B cell (primary cell): ENCODE results near the gene NBAS. TPM values are rescaled to one million over a fixed set of nuclear protein-coding genes. Genes with fewer than 3 reads are reported as not detected.

ENCODE experiments used
- ATAC-seq: fragments of 200-7000 bp; cut with Tn5 transposase; one replicate; pipeline ENCODE4 v1.10.0; 2021; ENCODE audit warnings: low read depth, mild to moderate bottlenecking, moderate number of reproducible peaks, moderate library complexity
- CTCF ChIA-PET: fragments of 350-600 bp; sonication (Branson Sonifier 250); formaldehyde crosslinking; loops from one replicate; lab custom pipeline; 2021; ENCODE audit warnings: antibody characterized with exemption, inconsistent platforms; lab: Charles Lee
- POLR2A ChIA-PET: fragments of 350-600 bp; sonication (Branson Sonifier 250); formaldehyde crosslinking; loops from one replicate; lab custom pipeline; 2021; ENCODE audit warnings: antibody characterized with exemption; lab: Charles Lee
- DNase-seq: peaks from one replicate; pipeline ENCODE4 v3.0.0; 2013
- H2AFZ ChIP-seq: 2 replicates; pipeline ENCODE4 v1.6.1; 2012; ENCODE audit warnings: mild to moderate bottlenecking, low read depth, low read length; ENCODE audit not compliant: insufficient read depth, poor library complexity, severe bottlenecking
- H3K27ac ChIP-seq, 2 donors: 1 replicate in 1 of 2; 2 replicates in 1 of 2; pipeline ENCODE4 v1.5.1; 2012 to 2013; ENCODE audit warnings: low read length in 2 of 2, mild to moderate bottlenecking in 2 of 2, moderate library complexity in 1 of 2
- H3K27me3 ChIP-seq, 4 experiments: fragments of 200-600 bp in 1 of 4; sonication (generic) in 1 of 4; replicated peaks in 1 of 4; 1 replicate in 2 of 4; 2 replicates in 2 of 4; pipeline versions ENCODE4 v1.6.1 to v1.7.0; 2013 to 2016; ENCODE audit warnings: low read length in 3 of 4, mild to moderate bottlenecking in 2 of 4, mixed read lengths in 1 of 4, moderate library complexity in 1 of 4; ENCODE audit not compliant: insufficient read depth in 4 of 4, control insufficient read depth in 3 of 4; ENCODE audit errors: control extremely low read depth in 1 of 4
- H3K36me3 ChIP-seq, 2 experiments: replicated peaks in 1 of 2; 1 replicate in 1 of 2; 2 replicates in 1 of 2; pipeline versions ENCODE4 v1.6.1 to v1.7.1; 2013; ENCODE audit warnings: low read length in 1 of 2; ENCODE audit not compliant: insufficient read depth in 2 of 2, control insufficient read depth in 1 of 2; ENCODE audit errors: control extremely low read depth in 1 of 2, extremely low read depth in 1 of 2
- H3K4me1 ChIP-seq, 2 donors: fragments of 200-600 bp in 1 of 2; sonication (generic) in 1 of 2; 1 replicate in 1 of 2; 2 replicates in 1 of 2; pipeline versions ENCODE4 v1.5.1 to v1.6.1; 2013 to 2017; ENCODE audit warnings: low read length in 2 of 2; ENCODE audit not compliant: control insufficient read depth in 2 of 2, insufficient read depth in 2 of 2
- H3K4me2 ChIP-seq: replicated peaks from 2 replicates; pipeline ENCODE3; 2012; ENCODE audit warnings: mild to moderate bottlenecking, low read depth, low read length; ENCODE audit not compliant: poor library complexity, severe bottlenecking
- H3K4me3 ChIP-seq, 5 experiments: fragments of 200-600 bp in 1 of 5; sonication (generic) in 1 of 5; 1 replicate in 3 of 5; 2 replicates in 2 of 5; pipeline versions ENCODE4 v1.5.1 to v1.7.0; 2011 to 2016; ENCODE audit warnings: low read length in 4 of 5, mild to moderate bottlenecking in 4 of 5, low read depth in 2 of 5, control low read depth in 1 of 5, moderate library complexity in 1 of 5; ENCODE audit not compliant: insufficient read depth in 1 of 5; ENCODE audit errors: control extremely low read depth in 1 of 5, extremely low read depth in 1 of 5
- H3K79me2 ChIP-seq: fragments of 200-600 bp; sonication (generic); one replicate; pipeline ENCODE4 v1.6.0; 2016; ENCODE audit warnings: low read length; ENCODE audit not compliant: control insufficient read depth, insufficient read depth
- H3K9ac ChIP-seq: fragments of 200-600 bp; sonication (generic); 2 replicates; pipeline ENCODE4 v1.6.1; 2017; ENCODE audit warnings: mild to moderate bottlenecking, low read length, moderate library complexity
- H3K9me3 ChIP-seq, 3 donors: one replicate each; pipeline versions ENCODE4 v1.6.1 to v1.7.1; 2013; ENCODE audit warnings: low read length in 2 of 3; ENCODE audit not compliant: control insufficient read depth in 2 of 3, insufficient read depth in 1 of 3; ENCODE audit errors: control extremely low read depth in 1 of 3
- H4K20me1 ChIP-seq: 2 replicates; pipeline ENCODE4 v1.6.0; 2012; ENCODE audit warnings: mild to moderate bottlenecking, low read length; ENCODE audit not compliant: insufficient read depth, control insufficient read depth, poor library complexity, severe bottlenecking
- H3K27ac Mint-ChIP-seq: one replicate; pipeline ENCODE4 v1.8.0; 2021; ENCODE audit warnings: mixed read lengths
- H3K27me3 Mint-ChIP-seq: one replicate; pipeline ENCODE4 v1.8.0; 2021; ENCODE audit warnings: mixed read lengths
- H3K4me1 Mint-ChIP-seq: one replicate; pipeline ENCODE4 v1.8.0; 2021; ENCODE audit warnings: mixed read lengths
- H3K4me3 Mint-ChIP-seq: one replicate; pipeline ENCODE4 v1.8.0; 2021; ENCODE audit warnings: mixed read lengths
- H3K9me3 Mint-ChIP-seq: one replicate; pipeline ENCODE4 v1.8.0; 2022; ENCODE audit warnings: mixed read lengths; ENCODE audit not compliant: insufficient read depth
- CTCF ChIP-seq: fragments of 200-600 bp; IDR thresholded peaks from one replicate; pipeline ENCODE4 v1.8.0; 2022; ENCODE audit warnings: antibody characterized with exemption, mild to moderate bottlenecking
- EZH2 ChIP-seq: IDR thresholded peaks from 2 replicates; pipeline ENCODE4 v1.6.1; 2012; ENCODE audit warnings: borderline replicate concordance, low read depth, mild to moderate bottlenecking, moderate library complexity, low read length; ENCODE audit not compliant: insufficient read depth, poor library complexity, severe bottlenecking
- WGBS: methylation state at CpG from one replicate; pipeline ENCODE4 v1.1.5; 2013; ENCODE audit warnings: missing lambda C conversion rate; ENCODE audit not compliant: insufficient coverage; 5-methylcytosine and 5-hydroxymethylcytosine counted together
- intact Hi-C: fragments of 100-400 bp; cut with micrococcal nuclease; formaldehyde crosslinking; loops from one replicate; pipeline ENCODE4 v1.10.0; 2022
- polyA plus RNA-seq: library from polyadenylated mRNA; depleted of rRNA; stranded (reverse); fragments of >200 nt; gene quantifications from 2 replicates; pipeline ENCODE4 v1.2.3, GENCODE V29; 2012
- total RNA-seq, 2 donors: library from RNA; stranded (reverse); fragments of 120-200 nt in 1 of 2; gene quantifications; 1 replicate in 1 of 2; 2 replicates in 1 of 2; pipeline versions ENCODE4 v1.2.3 to v1.2.4, GENCODE V29; 2013 to 2022

Gene NBAS
- total and polyA plus RNA-seq, 2 donors (not counting 1 experiment from before 2014, with no cell fraction given) = 10.6 to 37.3 TPM

GRCh38 chr2:15154297-15154696 is 406.8 kb downstream of the NBAS start:
- Histone ChIP-seq H2AFZ (no peak overlapping the region), H3K9ac (no peak overlapping the region), H3K27me3 (no peaks in the 10 kb centered on the region), H3K9me3 (no peaks in the 10 kb centered on the region), H3K4me3 (no peak overlapping the region), H3K79me2 (no peaks in the 10 kb centered on the region), H3K27ac (no peak overlapping the region), H4K20me1 (no peaks in the 10 kb centered on the region), H3K4me2 (no peak overlapping the region), H3K4me1 (no peaks in the 10 kb centered on the region), H3K36me3 (no peaks in the 10 kb centered on the region)
- no peaks in the 10 kb centered on the region for H3K4me1 Mint-ChIP-seq
- ChIA-PET POLR2A (no interaction called here), CTCF (no interaction called here)
- no peaks in the 10 kb centered on the region for H3K9me3 Mint-ChIP-seq
- WGBS = no CpG with 5 or more reads among the region's 5 CpGs
- ATAC-seq (no peak), DNase-seq (no peak)
- no peaks in the 10 kb centered on the region for H3K27me3 Mint-ChIP-seq
- no peak overlapping the region for H3K27ac Mint-ChIP-seq
- intact Hi-C loops = no loop called here
- TF ChIP-seq CTCF (no peak), EZH2 (no peak)
- no peak overlapping the region for H3K4me3 Mint-ChIP-seq

- Mint-ChIP-seq H3K27me3 (no peaks in the 10 kb centered on the region), H3K27ac (no peak overlapping the region), H3K4me1 (no peaks in the 10 kb centered on the region), H3K4me3 (no peak overlapping the region), H3K9me3 (no peaks in the 10 kb centered on the region)
- no peak overlapping the region for H3K9ac ChIP-seq
- H3K4me3 ChIP-seq = no peak overlapping the region
- no peaks in the 10 kb centered on the region for H3K4me1 ChIP-seq
- H3K27ac ChIP-seq = no peak overlapping the region
- no peaks in the 10 kb centered on the region for H3K36me3 ChIP-seq
- H3K79me2 ChIP-seq = no peaks in the 10 kb centered on the region
- H3K9me3 ChIP-seq = no peaks in the 10 kb centered on the region
- ATAC-seq (no peak), DNase-seq (no peak)
- TF ChIP-seq EZH2 = no peak
- TF ChIP-seq CTCF = no peak
- CTCF ChIA-PET = no interaction called here
- POLR2A ChIA-PET = no interaction called here
- 100% methylated on average over 1 of the region's 3 CpGs for WGBS
- intact Hi-C loops = no loop called here
- H4K20me1 ChIP-seq = no peaks in the 10 kb centered on the region
- H3K27me3 ChIP-seq = no peaks in the 10 kb centered on the region
- no peak overlapping the region for H2AFZ ChIP-seq
- no peak overlapping the region for H3K4me2 ChIP-seq
These were observed 408.8 kb downstream of the NBAS start for GRCh38 chr2:15152382-15152781.
